Upper lobe of right lung (tissue), 1 donor: ENCODE results near the gene SRGN. TPM values are rescaled to one million over a fixed set of nuclear protein-coding genes. Genes with fewer than 3 reads are reported as not detected.

Experiments used
- ATAC-seq: fragments of 200-7000 bp; cut with Tn5 transposase; one replicate; pipeline ENCODE4 v1.9.1; 2020; ENCODE audit warnings: mild to moderate bottlenecking, moderate library complexity
- DNase-seq: peaks from one replicate; pipeline ENCODE4 v3.0.0-alpha.2; 2020
- H3K27ac ChIP-seq: fragments of 200-600 bp; one replicate; pipeline ENCODE4 v1.8.0; 2022
- H3K27me3 ChIP-seq: fragments of 200-600 bp; one replicate; pipeline ENCODE4 v1.8.0; 2022; ENCODE audit warnings: mild to moderate bottlenecking
- H3K36me3 ChIP-seq: fragments of 200-600 bp; one replicate; pipeline ENCODE4 v1.8.0; 2022
- H3K4me1 ChIP-seq: fragments of 200-600 bp; one replicate; pipeline ENCODE4 v1.8.0; 2022
- H3K4me3 ChIP-seq: fragments of 200-600 bp; one replicate; pipeline ENCODE4 v1.8.0; 2022; ENCODE audit warnings: mild to moderate bottlenecking
- H3K9me3 ChIP-seq: fragments of 200-600 bp; one replicate; pipeline ENCODE4 v1.8.0; 2022
- CTCF ChIP-seq: fragments of 200-600 bp; IDR thresholded peaks from one replicate; pipeline ENCODE4 v1.8.0; 2022; ENCODE audit warnings: antibody characterized with exemption
- intact Hi-C: fragments of 100-400 bp; cut with DNase I; formaldehyde crosslinking; loops from one replicate; pipeline ENCODE4 v1.11.0; 2022
- total RNA-seq: library from RNA; stranded (reverse); fragmentation: NEBNext Ultra II Directional; extraction: Animal tissue kit (Norgen Biotek cat#: 25700); gene quantifications from one replicate; pipeline ENCODE4 v1.2.1, GENCODE V29; 2021
- donor health status: DM: no; HTN: yes; CAD: no; lungs with severe emphysema.

Gene SRGN
- total RNA-seq, 1 donor from 2014 or later, result 225 TPM

- ATAC-seq, result no peak
- TF ChIP-seq CTCF, result no peak
- Histone ChIP-seq H3K27ac (no peak overlapping the region), H3K27me3 (no peaks in the 10 kb centered on the region), H3K36me3 (peaks cover 35% of the 10 kb centered on the region), H3K4me3 (no peak overlapping the region), H3K4me1 (peaks cover 9% of the 10 kb centered on the region), H3K9me3 (no peaks in the 10 kb centered on the region)
- intact Hi-C loops, result no loop called here
- DNase-seq, result no peak
Measured at GRCh38 chr10:69102440-69102839, 14.5 kb downstream of the SRGN start.

- no peak for ATAC-seq
- H3K27me3 ChIP-seq, result no peaks in the 10 kb centered on the region
- no peak for DNase-seq
- no peak overlapping the region for H3K4me3 ChIP-seq
- no peak overlapping the region for H3K27ac ChIP-seq
- H3K9me3 ChIP-seq, result no peaks in the 10 kb centered on the region
- intact Hi-C loops, result no loop called here
- TF ChIP-seq CTCF, result no peak
- peaks cover 29% of the 10 kb centered on the region for H3K36me3 ChIP-seq
- H3K4me1 ChIP-seq, result peaks cover 9% of the 10 kb centered on the region
Measured at GRCh38 chr10:69103784-69104183, 15.9 kb downstream of the SRGN start.

- H3K27me3 ChIP-seq, result no peaks in the 10 kb centered on the region
- no peaks in the 10 kb centered on the region for H3K9me3 ChIP-seq
- TF ChIP-seq CTCF, result no peak
- H3K4me1 ChIP-seq, result peaks cover 9% of the 10 kb centered on the region
- H3K4me3 ChIP-seq, result no peak overlapping the region
- ATAC-seq (no peak), DNase-seq (no peak)
- intact Hi-C loops, result no loop called here
- peaks cover 19% of the 10 kb centered on the region for H3K36me3 ChIP-seq
- H3K27ac ChIP-seq, result no peak overlapping the region
Measured at GRCh38 chr10:69104994-69105790, 17.3 kb downstream of the SRGN start.

- Histone ChIP-seq H3K4me1 (peaks cover 3% of the 10 kb centered on the region), H3K9me3 (no peaks in the 10 kb centered on the region), H3K27ac (no peak overlapping the region), H3K36me3 (peaks cover 19% of the 10 kb centered on the region), H3K4me3 (no peak overlapping the region), H3K27me3 (no peaks in the 10 kb centered on the region)
- ATAC-seq (no peak), DNase-seq (no peak)
- intact Hi-C loops, result no loop called here
- no peak for TF ChIP-seq CTCF
Measured at GRCh38 chr10:69107176-69107490, 19.2 kb downstream of the SRGN start.

- ATAC-seq, result no peak
- H3K36me3 ChIP-seq, result peaks cover 19% of the 10 kb centered on the region
- H3K27ac ChIP-seq, result no peak overlapping the region
- no peak overlapping the region for H3K4me3 ChIP-seq
- no peak for TF ChIP-seq CTCF
- H3K4me1 ChIP-seq, result no peaks in the 10 kb centered on the region
- no peak for DNase-seq
- H3K27me3 ChIP-seq, result no peaks in the 10 kb centered on the region
- intact Hi-C loops, result no loop called here
- no peaks in the 10 kb centered on the region for H3K9me3 ChIP-seq
Measured at GRCh38 chr10:69107699-69108098, 19.8 kb downstream of the SRGN start.

- H3K9me3 ChIP-seq, result no peaks in the 10 kb centered on the region
- intact Hi-C loops, result no loop called here
- H3K4me1 ChIP-seq, result peaks cover 8% of the 10 kb centered on the region
- TF ChIP-seq CTCF, result no peak
- H3K4me3 ChIP-seq, result no peak overlapping the region
- DNase-seq (no peak), ATAC-seq (no peak)
- H3K36me3 ChIP-seq, result no peaks in the 10 kb centered on the region
- H3K27me3 ChIP-seq, result no peaks in the 10 kb centered on the region
- H3K27ac ChIP-seq, result no peak overlapping the region
Measured at GRCh38 chr10:69119896-69120295, 32.0 kb downstream of the SRGN start.
